Stimulated activated naive CD8-positive, alpha-beta T cell treated with anti-CD3 and anti-CD28 coated beads, Interleukin-15, Interleukin-2, amounts not matched to agents 100 ng/mL and 50 ng/mL, for 24 hours (primary cell): ENCODE data around the gene ABCA1.

Experiments
- H3K27ac Mint-ChIP-seq: one replicate; pipeline ENCODE4 v1.8.0; 2021; ENCODE audit warnings: mild to moderate bottlenecking, mixed read lengths
- H3K27me3 Mint-ChIP-seq: one replicate; pipeline ENCODE4 v1.8.0; 2021; ENCODE audit warnings: mixed read lengths
- H3K36me3 Mint-ChIP-seq: one replicate; pipeline ENCODE4 v1.8.0; 2021; ENCODE audit warnings: low read depth, mixed read lengths
- H3K4me1 Mint-ChIP-seq: one replicate; pipeline ENCODE4 v1.8.0; 2021; ENCODE audit warnings: low read depth, mixed read lengths
- H3K4me3 Mint-ChIP-seq: one replicate; pipeline ENCODE4 v1.8.0; 2021; ENCODE audit warnings: mild to moderate bottlenecking, mixed read lengths
- H3K9me3 Mint-ChIP-seq: one replicate; pipeline ENCODE4 v1.8.0; 2021; ENCODE audit warnings: mixed read lengths

Gene ABCA1

DNA sequence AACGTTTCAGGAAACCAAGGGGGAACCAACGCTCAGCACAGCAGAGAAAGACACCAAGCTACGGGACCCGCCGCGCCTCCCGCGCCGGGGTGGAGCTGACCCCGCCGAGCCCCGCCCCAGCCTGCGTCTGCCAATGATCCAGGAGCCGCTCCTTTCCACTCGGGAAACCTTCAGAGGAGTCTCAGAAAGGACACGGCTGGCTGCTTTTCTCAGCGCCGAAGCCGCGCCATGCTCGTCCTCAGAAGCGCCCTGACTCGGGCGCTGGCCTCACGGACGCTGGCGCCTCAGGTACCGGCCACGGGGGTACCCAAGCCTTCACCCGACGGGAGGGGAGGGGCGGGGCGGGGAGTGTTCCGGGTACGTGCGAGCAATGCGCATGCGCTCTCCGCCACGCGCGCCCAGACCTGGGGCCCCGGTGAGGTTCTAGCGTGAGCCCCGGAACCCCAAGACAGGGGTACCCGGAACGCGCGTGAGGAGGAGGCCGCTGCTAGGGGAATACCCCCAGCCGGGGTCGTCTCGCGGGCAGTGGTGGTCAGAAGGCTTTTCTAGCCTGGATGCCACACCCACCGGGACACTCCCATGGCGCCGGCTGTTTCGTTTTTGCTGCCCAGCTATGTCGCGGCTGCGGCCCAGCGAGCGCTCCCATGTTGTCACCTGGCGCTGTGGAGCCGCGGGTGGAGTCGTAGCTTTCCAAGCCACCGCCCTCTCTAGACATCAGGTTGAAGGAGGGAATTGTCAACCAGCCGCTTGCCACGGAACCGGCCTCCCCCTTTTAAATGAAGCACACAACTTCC is 180.2 kb downstream of the ABCA1 start, which contains the start of gene NIPSNAP3A:
NIPSNAP3A (plus strand) TSS at position 119 of the 794 bp plus-strand sequence; CDS start at position 229, 110 bp downstream.
- H3K4me3 Mint-ChIP-seq: peak within 1 kb of the TSS; percentile 99

DNA sequence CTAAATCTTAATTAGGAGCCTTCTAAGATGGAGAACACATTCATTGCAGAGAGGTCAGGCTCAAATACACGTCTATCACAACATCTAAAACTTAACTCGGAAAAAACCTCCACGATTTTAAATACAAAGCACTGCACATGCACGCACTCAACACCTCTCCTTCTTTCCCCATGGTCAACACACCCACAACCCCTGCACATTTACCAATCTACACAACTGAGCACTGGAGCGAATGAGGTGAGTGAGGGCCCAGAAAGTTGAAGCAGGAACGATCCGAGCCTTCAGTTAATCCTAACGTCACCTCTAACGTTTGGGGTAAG is 180.8 kb downstream of the ABCA1 start:
- peaks cover 35% of the 10 kb centered on the region for H3K4me1 Mint-ChIP-seq
- peak overlapping the region; percentile 99 for H3K27ac Mint-ChIP-seq
- H3K4me3 Mint-ChIP-seq: peak overlapping the region; percentile 99
- peaks cover 9% of the 10 kb centered on the region for H3K36me3 Mint-ChIP-seq
- H3K9me3 Mint-ChIP-seq: no peaks in the 10 kb centered on the region
- H3K27me3 Mint-ChIP-seq: no peaks in the 10 kb centered on the region

More for the DNA sequence above, 180.2 kb downstream of the ABCA1 start, which contains the start of gene NIPSNAP3A:
- no peaks in the 10 kb centered on the region for H3K27me3 Mint-ChIP-seq
- H3K9me3 Mint-ChIP-seq: no peaks in the 10 kb centered on the region
- peak within 1 kb of the TSS; percentile 99 for H3K27ac Mint-ChIP-seq
- peaks cover 14% of the 10 kb centered on the region for H3K36me3 Mint-ChIP-seq
- peaks cover 35% of the 10 kb centered on the region for H3K4me1 Mint-ChIP-seq

DNA sequence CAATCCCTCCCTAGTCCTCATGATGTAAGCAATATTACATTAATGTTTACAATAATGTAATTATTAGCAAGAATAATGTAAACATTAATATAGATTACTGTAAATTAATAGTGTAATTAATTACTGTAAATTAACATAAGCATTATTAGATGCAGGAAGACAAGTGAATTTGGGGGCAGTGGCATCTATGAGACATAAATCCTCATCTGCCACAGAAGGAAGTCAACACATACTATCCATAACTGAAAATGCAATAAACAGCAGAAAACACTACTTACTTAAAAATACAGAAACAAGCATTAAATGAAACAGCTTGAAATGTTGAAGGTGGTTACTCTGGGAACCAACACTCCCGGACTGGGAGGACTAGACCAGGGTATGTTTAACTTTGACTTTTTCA is 181.2 kb downstream of the ABCA1 start:
- H3K4me3 Mint-ChIP-seq: peak overlapping the region; percentile 99
- no peaks in the 10 kb centered on the region for H3K9me3 Mint-ChIP-seq
- peaks cover 5% of the 10 kb centered on the region for H3K36me3 Mint-ChIP-seq
- H3K27ac Mint-ChIP-seq: peak overlapping the region; percentile 99
- no peaks in the 10 kb centered on the region for H3K27me3 Mint-ChIP-seq
- H3K4me1 Mint-ChIP-seq: peaks cover 35% of the 10 kb centered on the region

DNA sequence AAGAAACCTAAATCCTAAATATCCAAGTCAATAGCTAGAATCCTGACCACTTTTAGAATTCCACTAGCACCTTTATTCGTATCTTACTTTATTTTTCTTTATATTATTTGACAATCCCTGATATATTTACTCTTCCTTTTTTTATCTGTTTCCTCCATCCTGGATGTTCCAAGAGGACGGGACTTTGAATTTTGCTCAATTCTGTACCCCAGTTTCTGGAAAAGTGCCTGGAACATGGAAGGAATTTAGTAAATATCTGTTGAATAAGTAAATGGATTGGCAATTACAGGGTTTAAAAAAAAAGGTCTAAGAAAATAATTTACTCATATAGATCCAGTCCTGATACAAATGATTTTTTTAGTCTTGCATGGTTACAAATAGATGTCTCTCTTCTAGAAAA is 181.7 kb downstream of the ABCA1 start:
- Mint-ChIP-seq H3K27me3 (no peaks in the 10 kb centered on the region), H3K27ac (no peak overlapping the region), H3K4me1 (peaks cover 35% of the 10 kb centered on the region), H3K4me3 (peak overlapping the region; percentile 99), H3K36me3 (peaks cover 5% of the 10 kb centered on the region), H3K9me3 (no peaks in the 10 kb centered on the region)

DNA sequence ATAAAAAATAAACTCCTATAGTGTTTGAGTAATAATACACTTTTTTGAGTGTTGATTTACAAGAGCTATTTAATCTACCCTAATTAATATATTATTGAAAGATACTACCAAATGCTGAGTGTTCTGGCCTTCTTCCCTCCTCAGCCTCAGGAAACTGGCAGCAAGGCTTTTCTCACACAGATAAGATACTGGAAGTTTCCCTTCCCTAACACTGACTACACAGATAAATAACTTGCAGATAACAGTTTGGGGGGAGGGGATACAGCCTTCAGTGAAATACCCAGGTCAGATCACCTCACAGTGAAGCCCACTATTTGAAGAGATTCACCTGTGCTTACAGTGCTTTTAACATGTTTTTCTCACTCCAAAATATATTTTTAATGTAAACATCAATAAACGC is 182.1 kb downstream of the ABCA1 start:
- H3K27me3 Mint-ChIP-seq: no peaks in the 10 kb centered on the region
- H3K9me3 Mint-ChIP-seq: no peaks in the 10 kb centered on the region
- peaks cover 2% of the 10 kb centered on the region for H3K36me3 Mint-ChIP-seq
- H3K27ac Mint-ChIP-seq: no peak overlapping the region
- H3K4me3 Mint-ChIP-seq: no peak overlapping the region
- peaks cover 37% of the 10 kb centered on the region for H3K4me1 Mint-ChIP-seq

DNA sequence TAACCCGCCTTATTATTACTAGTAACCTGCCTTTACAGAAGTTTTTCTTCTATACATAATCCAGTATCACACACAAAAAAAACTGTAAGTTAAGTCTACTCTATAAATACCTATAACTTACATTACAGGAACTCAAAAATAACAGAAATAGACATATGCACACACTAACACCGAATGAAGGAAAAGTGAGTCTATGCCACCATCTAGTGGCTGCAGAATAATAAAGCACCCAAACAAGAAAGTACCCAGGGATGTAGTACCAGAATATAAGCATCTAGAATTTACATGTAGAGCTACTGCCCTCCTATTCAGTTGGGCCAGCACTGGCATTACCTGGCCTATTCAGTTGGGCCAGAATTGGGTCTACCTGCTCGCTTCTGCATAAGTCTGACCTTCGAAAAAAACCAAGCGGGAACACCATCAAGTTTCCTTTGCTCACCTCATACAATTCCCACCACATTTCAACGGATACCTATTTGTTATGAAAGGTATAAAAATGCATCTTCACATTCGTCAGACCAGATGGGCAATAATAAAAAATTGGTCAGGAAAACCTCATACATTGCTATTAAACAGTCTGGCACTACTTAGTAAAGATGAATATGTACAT is 184.5 kb downstream of the ABCA1 start:
- peaks cover 24% of the 10 kb centered on the region for H3K4me1 Mint-ChIP-seq
- H3K27ac Mint-ChIP-seq: no peak overlapping the region
- H3K4me3 Mint-ChIP-seq: no peak overlapping the region
- no peaks in the 10 kb centered on the region for H3K27me3 Mint-ChIP-seq
- no peaks in the 10 kb centered on the region for H3K9me3 Mint-ChIP-seq
- H3K36me3 Mint-ChIP-seq: no peaks in the 10 kb centered on the region

DNA sequence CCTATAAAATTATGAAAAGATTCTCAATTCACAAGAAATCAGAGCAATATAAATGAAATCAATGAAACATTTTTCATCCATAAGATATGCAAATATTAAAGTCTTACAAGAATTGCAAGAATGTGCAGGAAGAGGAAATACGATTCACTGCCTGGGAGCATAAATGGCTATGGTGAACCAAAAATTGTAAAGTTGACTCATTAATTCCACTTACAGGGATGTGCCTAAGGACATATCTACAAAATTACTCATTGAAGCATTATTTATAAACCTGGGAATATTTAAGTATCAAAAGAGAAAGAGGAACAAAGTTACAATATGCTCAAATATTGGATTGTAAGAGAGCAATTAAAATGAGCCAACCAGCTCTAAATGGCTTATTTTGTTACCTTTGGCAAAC is 187.3 kb downstream of the ABCA1 start:
- Mint-ChIP-seq H3K27ac (no peak overlapping the region), H3K9me3 (no peaks in the 10 kb centered on the region), H3K4me3 (no peak overlapping the region), H3K36me3 (no peaks in the 10 kb centered on the region), H3K4me1 (peaks cover 8% of the 10 kb centered on the region), H3K27me3 (no peaks in the 10 kb centered on the region)

DNA sequence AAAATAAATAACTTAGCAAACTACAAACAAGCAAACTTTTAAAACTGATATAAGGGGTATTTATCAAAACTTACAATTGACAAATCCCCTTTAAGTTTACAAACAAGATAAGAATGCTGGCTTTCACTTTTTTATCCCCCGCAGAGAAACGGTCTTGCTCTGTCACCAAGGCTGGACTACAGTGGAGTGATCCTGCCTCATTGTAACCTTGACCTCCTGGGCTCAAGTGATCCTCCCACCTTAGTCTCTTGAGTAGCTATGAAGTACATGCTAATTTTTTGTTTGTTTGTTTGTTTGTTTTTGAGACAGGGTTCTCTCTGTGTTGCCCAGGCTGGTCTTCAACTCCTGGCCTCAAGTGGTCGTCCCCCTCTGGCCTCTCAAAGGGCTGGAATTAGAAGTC is 189.5 kb downstream of the ABCA1 start:
- Mint-ChIP-seq H3K27ac (no peak overlapping the region), H3K36me3 (no peaks in the 10 kb centered on the region), H3K27me3 (no peaks in the 10 kb centered on the region), H3K4me1 (peaks cover 8% of the 10 kb centered on the region), H3K9me3 (no peaks in the 10 kb centered on the region), H3K4me3 (no peak overlapping the region)
